Gastroesophageal sphincter (tissue), 3 donors: ENCODE data around the gene TNFRSF8.

Experiments
- CTCF ChIP-seq, 4 experiments: fragments of 200-600 bp in 2 of 4; fragments of 450-650 bp in 2 of 4; sonication (generic) in 1 of 4; IDR thresholded peaks; one replicate each; pipeline ENCODE4 v1.5.1; 2017 to 2019; ENCODE audit warnings: antibody characterized with exemption in 4 of 4, mild to moderate bottlenecking in 2 of 4, moderate library complexity in 2 of 4
- EP300 ChIP-seq: sonication (generic); formaldehyde crosslinking; IDR thresholded peaks from one replicate; pipeline ENCODE4 v1.6.1; 2017; ENCODE audit warnings: antibody characterized with exemption, mild to moderate bottlenecking
- POLR2AphosphoS5 ChIP-seq: sonication (generic); formaldehyde crosslinking; IDR thresholded peaks from one replicate; pipeline ENCODE4 v1.6.1; 2017; ENCODE audit warnings: antibody characterized with exemption

- no peak for TF ChIP-seq CTCF (IDR thresholded peaks at IDR 0.05)
- TF ChIP-seq POLR2AphosphoS5, result no peak
- TF ChIP-seq EP300, result no peak
These were observed 102.2 kb downstream of the TNFRSF8 start for GRCh38 chr1:12165342-12165741.
